Adrenal gland (tissue), 5 donors: ENCODE measurements around the gene CTU2.

Source experiments
- POLR2A ChIP-seq, 2 donors: fragments of 450-650 bp; IDR thresholded peaks; one replicate each; pipeline ENCODE4 v1.6.1; 2017; ENCODE audit warnings: antibody characterized with exemption in 2 of 2, mild to moderate bottlenecking in 2 of 2, moderate library complexity in 1 of 2
- TF ChIP-seq, protein P1 (sequence below), 6 experiments: fragments of 450-650 bp in 4 of 6; fragments of 200-600 bp in 2 of 6; sonication (generic) in 1 of 6; IDR thresholded peaks; 1 replicate in 5 of 6; 2 replicates in 1 of 6; pipeline versions ENCODE4 v1.5.1 to v1.8.0; 2016 to 2021; ENCODE audit warnings: antibody characterized with exemption in 6 of 6, mild to moderate bottlenecking in 2 of 6, moderate library complexity in 1 of 6
- donor health status: DM: no; HTN: no; CAD: no.

DNA sequence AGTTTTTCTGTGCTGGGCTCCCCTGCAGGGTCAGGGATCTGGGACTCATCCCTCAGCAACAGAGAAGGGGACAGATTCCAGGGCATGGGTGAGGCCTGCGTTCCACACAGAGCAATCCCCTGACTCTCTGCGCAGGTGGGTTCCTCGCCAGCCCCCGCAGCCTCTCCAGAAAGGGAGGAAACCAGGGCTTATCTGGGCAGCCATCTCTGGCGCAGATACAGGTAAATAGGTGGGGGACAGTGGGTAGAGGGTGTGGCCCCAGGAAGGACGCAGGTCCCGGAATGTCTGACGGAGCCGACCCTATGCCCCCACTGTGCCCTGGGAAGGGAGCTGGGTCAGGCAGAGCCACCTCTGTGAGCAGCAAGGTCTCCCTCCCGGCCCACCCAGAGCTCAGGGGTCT lies 55.5 kb downstream of the CTU2 start:
- TF ChIP-seq, protein P1, sequence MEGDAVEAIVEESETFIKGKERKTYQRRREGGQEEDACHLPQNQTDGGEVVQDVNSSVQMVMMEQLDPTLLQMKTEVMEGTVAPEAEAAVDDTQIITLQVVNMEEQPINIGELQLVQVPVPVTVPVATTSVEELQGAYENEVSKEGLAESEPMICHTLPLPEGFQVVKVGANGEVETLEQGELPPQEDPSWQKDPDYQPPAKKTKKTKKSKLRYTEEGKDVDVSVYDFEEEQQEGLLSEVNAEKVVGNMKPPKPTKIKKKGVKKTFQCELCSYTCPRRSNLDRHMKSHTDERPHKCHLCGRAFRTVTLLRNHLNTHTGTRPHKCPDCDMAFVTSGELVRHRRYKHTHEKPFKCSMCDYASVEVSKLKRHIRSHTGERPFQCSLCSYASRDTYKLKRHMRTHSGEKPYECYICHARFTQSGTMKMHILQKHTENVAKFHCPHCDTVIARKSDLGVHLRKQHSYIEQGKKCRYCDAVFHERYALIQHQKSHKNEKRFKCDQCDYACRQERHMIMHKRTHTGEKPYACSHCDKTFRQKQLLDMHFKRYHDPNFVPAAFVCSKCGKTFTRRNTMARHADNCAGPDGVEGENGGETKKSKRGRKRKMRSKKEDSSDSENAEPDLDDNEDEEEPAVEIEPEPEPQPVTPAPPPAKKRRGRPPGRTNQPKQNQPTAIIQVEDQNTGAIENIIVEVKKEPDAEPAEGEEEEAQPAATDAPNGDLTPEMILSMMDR (IDR thresholded peaks at IDR 0.05): no peak
- no peak for TF ChIP-seq POLR2A (IDR thresholded peaks at IDR 0.05)
